ENCODE measurements around the gene C2orf81.

Gene C2orf81

DNA sequence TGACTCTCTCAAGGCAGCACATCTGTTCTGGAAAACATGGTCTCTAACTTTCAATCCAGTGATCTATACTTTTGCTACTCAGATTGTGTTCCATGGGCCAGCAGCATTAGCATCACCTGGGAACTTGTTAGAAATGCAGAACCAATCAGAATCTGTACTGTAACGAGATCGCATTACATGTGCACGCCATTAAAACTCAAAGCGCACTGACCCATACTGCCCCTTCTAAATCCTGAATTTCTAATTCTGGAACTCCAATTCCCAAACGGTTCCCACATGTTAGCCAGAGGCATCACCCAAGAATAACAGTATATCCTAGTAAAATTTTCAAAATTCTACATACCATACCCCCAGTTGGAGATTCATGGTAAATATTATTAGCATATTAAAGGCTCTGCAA lies 30.8 kb downstream of the C2orf81 start:
- no peak for DNase-seq

DNA sequence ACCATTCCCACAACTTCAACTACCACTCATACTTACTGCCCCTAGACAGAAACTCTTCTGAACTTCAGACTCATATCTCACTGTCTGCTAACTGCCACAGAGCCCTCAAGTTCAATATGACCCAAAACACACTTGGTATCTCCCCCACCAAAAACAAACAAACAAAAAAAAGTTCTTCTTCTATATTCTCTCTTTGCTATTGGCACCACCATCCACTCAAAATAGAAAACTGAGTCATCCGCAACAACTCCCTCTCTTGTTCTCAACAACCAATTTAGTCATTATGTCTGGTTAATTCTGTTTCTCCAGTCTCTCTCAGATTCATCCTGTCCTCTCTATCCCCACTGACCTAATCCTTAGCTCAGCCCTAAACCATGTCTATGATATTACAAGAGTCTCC lies 34.1 kb downstream of the C2orf81 start:
- no peak for DNase-seq

DNA sequence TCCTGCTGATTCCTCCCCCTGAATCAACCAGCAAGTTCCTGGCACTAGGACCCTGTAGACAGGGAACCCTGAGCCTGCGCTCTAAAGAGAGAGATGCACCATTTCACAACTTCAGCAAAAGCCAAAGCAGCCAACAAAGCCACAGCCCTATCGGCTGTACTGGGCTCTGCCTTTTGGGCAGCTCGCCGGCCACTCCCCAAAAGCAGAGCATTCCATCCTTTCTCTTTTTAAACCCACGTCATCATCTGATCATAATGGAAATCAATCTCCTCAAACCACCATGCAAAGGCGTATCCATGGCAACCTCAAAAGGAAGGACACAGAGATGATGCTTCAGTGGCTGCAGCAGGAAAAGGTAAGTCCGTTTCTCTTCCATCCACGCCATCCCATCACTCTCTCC lies 36.0 kb downstream of the C2orf81 start:
- DNase-seq: no peak

DNA sequence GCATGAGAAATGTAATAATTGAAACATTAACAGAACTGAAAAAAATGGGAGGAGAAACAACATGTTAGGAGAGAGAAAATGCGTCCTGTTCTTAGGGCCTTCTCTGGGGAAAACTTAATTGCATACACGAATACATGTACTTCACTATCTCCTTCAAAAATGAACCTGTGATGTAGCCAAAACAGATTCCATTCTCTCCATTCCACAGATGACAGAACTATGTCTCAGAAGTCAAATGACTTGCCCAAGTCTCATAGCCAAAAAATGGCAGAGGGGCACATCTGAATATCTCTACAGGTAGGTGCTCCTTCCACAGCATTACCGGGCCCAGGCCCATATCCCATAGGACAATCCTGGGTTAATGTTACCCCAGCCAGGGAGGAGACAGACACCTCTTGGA lies 37.4 kb downstream of the C2orf81 start:
- DNase-seq: peak; percentile 27

DNA sequence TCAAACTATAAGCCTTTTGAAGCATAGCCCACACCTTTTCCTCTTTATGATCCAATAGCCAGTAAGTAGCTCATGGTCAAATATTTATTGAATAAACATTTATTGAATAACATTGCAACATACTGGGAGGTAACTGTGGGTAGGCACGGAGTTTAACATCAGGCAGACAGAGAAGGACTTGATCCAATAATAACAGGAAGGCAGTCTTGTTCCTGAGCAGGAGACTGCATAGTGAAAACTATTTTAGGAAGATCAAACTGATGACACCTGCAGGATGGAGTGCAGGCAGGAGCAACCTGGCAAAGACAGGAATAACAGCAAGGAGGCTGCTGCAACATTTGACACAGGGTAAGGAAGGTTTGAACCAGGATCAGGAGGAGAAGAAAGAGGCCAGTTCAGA lies 38.2 kb downstream of the C2orf81 start:
- DNase-seq: peak; percentile 28

DNA sequence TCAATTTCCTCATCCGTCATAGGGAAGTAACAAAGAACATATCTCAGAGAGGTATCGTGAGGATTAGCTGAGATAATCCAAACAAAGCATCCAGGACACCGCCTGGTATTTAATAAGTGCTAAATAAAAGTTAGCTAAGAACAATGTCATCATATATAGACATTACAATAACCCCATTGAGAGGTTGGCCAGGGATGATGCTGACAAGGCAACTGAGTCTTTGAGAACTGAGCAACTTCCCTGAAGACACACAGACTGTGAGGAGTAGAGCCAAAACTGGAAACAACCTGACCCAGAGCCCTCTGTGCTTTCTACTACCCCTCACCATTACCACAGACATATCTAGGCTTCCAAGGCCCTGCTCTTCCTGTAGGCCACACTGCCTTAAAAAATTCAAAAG lies 39.7 kb downstream of the C2orf81 start:
- DNase-seq: no peak

DNA sequence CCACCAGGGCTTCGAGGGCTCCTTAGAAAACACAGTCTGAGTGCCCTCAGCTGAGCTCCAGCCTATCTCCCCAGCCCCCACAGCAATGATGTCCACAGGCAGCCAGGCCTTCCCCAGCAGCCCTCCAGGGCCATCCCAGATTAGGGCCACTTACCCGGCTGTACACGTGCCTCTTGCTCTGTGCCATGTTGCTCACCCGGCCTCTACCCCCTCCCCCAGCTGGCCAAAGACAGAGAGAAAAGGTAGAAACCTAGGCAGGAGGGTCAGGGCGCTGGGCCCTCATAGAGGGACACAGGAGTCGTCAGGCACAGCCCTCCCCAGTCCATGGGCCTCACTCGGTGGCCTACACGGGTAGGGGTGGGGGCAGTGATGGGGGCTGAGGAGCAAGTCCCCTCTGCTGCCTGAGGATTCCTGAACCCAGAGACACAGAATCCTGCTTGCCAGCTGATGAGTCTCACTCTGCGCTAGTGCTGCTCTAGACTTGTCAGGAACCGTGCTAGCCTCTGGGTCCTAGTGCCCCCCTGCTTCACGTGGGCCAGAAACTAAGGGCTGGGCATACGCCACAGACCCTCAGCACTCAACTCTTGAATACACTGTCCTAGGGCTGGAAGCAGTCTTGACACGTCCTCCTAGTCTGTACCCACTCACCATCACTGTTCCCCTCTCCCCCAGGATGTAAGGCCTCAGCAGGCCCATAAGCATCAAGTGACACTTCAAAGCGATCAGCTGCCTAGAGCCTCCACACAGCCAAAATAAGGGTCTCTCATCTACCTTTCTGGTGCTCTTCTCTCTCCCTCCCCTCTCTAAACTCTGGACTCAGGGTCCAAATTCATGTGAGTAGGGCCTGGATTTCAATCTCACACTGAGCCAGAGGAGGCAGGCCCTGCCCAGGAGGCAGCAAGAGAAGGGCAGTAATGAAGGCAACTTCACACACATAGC lies 41.3 kb downstream of the C2orf81 start, which contains the start of gene DCTN1:
DCTN1 (minus strand) TSS at position 461 of the 939 bp plus-strand sequence; CDS start at position 187, 274 bp downstream.
- DNase-seq: peak; percentile 70

DNA sequence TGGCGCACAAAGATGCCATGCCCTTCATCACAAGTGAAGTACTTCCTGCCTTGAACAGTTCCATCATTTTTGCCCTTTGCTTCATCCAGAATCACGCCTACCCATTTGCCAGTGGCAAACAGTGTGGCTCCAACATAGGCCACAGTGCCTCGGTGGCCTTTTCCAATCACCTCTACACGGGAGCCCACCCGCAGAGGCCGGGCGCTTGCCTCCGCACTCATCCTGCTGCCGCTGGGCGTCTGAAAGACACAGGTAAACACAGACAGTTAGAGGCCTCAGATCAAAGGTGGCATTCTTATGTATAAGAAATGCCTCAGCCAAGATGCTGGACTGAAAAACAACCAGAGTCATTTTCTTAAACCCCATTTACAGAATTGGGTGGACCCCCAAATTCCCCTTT lies 43.4 kb downstream of the C2orf81 start:
- no peak for DNase-seq

DNA sequence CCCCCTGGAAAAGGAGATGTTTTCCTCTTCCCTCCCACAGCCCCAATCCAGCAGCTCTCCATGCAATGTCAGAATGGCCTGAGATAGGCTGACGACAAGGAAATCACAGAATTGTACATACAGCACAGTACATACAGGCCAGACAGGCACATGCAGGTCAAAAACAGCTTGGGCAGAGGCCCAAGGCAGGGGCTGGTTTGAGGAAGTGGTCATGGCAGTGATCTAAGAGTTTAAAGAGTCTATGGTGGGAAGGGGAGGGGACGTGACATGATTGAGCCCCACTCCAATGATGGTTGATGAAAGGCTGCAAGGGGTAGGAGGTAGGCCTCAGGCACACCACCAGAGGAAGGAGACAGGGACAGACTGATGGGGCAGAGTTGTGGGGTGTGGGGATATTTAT lies 45.6 kb downstream of the C2orf81 start:
- no peak for DNase-seq

DNA sequence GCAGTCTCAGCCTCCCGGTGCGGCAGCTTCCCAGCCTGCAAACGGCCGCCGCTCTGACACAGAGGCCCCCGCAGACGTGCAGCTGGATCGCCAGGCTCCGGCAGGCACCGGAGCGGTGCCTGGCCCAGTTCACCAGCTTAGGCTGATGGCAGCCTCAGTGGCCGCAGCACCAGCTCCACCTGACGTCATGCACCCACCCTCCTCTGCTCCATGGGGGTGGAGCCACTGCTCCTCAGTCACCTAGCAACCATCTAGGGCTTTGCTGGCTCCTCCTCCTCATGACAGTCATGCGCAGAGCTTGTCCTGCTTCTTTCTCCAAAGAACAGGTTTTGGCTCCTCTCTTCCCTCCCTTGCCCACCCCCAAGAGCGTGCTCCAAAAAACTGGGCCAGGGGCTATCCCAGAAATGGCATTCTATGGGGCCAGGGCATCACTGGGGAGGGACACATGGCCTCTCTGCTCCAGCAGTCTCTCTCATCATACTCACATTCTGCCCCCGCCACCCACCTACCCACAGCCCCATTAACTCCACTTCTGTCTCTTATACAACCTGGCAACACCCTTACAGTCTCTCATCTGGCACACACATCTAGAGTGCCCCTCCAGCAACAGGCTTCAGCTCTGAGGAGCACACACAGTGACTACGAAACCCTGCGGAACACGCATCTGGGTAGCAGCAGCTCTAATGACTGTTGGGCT lies 46.8 kb downstream of the C2orf81 start:
- DNase-seq: peak; percentile 68

DNA sequence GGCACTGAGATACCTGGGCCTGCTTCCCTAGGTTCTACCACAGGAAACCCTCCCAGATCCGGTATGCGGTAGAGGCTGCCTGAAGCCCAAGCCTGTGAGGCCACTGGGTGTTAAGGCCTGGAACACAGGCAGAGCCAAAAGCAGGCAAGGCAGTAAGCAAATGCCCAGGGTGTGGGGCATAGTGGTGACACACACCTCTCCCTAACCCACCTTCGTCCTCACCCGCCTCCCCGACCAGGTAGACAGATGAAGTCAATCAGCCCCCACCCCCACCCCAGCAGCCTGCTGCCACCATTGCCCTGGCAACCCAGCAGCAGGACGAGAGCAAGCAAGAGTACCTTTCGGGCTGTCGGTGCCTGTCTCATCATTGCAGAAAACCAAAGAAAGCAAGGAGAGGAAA lies 47.4 kb downstream of the C2orf81 start:
- DNase-seq: no peak

DNA sequence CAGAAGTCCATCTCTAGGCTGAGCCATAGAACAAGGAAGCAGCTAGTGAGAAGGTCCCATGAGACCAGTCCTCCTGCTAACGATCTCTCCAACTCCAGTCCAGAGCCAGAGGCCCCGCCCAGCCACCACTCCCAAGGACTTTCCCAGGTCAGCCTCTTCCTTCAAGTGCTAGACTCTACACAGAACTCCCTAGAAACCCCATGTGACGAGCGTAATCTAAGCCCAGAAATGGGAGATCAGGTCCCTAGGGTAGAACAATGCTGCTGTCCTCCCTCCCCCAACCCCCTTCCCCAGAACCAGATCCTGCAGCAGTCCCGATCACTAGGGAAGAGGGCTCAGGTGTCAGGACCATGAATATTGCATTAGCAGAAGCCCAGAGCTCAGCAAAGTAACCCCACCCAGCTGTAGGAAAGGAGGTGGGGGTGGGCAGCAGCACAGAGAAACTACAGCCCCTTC lies 48.2 kb downstream of the C2orf81 start:
- DNase-seq: peak; percentile 16

DNA sequence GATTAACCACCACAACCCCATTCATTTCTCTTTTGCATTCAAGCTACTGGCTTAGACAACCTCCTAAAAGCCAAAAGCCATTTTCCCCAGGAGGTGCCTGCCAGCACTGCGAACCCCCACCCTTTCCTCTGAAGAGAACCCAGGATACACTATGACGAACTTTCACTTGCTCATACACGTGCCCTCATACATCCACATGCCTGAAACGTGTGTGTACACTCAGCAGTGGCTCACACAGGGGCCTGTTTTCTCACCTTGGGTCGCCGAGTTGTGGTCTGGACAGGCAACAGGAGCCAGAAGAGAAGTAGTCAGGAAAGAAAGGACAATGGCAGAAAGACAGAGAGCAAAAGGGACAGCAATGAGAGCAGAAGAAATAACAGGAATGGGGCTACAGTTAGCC lies 48.7 kb downstream of the C2orf81 start:
- DNase-seq: no peak

DNA sequence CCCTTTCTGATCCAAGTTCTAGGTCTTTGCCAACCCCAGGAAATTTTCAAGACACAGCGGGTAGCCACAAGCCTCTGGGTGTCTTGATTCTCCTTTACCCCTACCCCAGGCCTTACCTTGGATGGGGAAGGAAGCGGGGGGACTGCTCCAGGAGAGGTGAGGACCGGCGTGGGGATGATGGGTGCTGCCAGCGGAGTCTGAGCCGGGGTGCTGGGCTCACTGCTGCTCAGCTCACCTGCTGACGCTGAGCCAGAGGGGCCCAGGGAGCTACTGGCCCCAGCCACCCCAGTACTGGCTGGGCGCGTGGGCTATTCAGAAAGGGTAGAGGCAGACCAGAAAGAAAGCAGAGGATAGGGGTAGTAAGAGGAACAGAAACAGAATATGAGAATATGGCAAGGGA lies 50.0 kb downstream of the C2orf81 start:
- no peak for DNase-seq

DNA sequence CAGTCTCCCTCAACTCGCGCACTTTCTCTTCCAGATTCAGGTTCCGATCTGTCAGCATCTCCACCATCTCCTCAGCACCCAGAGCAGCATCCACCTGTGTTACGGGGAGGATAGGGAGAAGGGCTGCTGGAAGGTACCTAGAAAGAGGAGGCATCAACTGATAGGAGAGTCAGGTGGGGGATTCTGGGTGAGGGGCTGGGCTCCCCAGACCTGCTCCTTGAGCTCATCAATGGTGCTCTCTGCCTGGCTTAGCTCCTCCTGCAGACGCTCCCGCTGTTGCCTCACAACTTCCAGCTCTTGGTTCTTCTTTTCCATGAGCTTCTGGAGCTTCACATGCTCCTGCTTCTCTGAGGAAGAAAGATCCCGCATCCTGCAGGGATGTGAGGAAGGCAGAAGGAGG lies 51.4 kb downstream of the C2orf81 start:
- no peak for DNase-seq

DNA sequence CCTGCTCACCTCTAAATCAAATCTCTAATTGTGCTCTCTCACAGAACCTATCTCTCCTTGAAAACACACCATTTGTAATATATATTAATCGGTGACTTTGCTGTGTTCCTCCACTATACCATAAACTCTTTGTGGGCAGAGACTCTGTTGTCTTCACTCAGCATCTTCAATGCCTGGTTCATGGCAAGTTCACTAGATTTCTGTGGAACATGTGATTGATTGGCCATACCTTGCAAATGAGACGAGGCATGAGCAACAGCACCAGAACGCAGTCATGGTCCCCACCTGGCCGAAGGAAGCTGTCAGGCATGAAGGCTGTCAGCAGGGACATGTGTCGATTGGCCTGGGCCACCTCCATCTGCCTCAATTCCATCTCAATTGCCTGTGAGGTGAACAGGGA lies 52.9 kb downstream of the C2orf81 start:
- DNase-seq: no peak

DNA sequence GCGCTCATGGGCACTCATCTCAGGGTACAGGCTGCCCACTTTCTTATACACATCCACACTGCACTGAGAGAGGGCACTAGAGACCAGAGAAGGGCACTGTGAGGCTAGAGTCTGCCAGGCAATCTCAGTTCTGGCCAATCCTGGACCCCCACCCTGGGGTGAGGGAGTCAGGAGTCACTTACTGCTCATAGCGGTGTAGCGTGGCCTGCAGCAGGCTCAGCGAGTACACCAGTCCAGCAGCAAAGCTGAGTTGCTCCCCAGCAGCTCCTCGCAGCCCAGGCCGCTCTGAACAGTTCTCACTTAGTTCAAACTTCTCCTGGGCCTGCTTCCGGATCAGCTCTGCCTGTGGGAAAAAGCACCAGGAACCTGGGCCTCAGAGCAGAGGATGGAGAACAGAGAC lies 53.6 kb downstream of the C2orf81 start:
- DNase-seq: no peak

DNA sequence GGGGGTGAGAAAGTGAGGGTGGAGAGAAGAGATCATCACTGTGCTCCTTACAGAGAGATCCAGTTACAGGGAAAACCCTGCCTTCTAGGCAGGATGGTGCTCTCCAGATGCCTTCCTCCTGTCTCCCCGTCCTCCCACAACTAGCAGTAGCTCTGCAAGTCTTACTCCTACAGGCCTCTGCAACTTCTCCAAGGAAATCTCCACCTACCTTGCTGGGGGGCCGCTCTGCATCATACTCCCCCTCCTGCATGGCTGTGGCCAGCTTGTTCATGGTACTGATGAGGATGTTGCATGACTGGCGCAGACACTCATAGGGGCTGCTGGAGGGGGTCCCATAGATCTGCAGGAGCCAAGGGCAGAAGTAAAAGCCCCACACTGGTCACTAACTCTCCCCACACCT lies 55.4 kb downstream of the C2orf81 start:
- no peak for DNase-seq

DNA sequence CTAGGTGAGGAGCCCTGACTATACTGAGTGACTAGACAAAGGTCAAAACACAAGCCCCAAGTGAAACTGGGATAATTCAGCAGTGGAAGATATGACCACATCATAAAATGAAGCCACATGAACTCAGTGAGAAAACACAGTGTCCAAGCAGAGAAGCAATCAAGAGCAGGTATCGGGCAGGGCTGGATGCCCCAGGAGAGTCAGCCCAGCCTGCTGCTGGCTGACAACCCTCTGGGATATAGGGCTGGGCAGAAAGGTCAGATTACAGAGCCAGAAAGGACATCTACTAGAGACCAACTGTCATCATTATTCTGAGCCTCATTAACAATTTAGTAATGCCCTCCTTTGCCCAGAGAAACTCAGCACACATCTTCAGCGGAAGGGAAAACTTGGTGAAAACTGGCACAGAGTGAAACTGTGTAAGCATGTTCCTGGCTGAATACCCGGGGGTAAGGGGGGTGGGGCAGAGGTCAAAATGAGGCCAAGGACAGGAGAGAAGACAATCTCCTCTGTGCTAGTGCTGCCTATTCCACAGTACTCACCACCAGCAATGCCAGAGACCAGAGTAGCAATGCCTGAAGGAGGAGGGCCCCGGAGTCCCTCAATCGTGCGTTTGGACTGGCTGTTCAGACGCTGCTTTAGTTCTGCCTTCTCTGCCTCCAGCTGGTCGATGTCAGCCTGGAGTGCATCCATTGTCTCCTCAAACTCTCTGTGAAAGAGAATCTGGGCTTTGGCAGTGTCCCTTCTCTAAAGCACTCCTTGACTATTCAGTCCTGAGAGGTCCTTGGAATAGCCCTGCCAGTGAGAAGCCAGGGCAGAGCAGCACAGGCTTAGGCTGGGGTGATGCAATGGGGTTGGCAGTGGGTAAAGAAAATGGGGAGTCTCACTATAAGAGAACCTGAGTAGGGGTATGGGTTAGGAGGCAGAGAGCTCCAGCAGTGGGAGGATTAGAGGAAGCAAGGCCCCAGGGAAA lies 56.6 kb downstream of the C2orf81 start:
- DNase-seq: no peak

Data from fibroblast of skin of right biceps (primary cell).